Liver (tissue), 9 donors: ENCODE data around the gene ST6GALNAC4. TPM values are rescaled to one million over a fixed set of nuclear protein-coding genes. Genes with fewer than 3 reads are reported as not detected.
"Not testable (repeated sequence)": the region's sequence is repeated elsewhere in the genome, so short reads cannot be mapped to it uniquely, and the experiment has no call there.

ENCODE experiments used
- DNase-seq: peaks from one replicate; pipeline ENCODE4 v3.0.0-alpha.2; 2017; ENCODE audit warnings: low spot score
- H3K27ac ChIP-seq, 2 donors: one replicate each; pipeline ENCODE4 v1.7.0; 2013; ENCODE audit warnings: inconsistent platforms in 2 of 2, low read length in 2 of 2, control low read depth in 1 of 2, low read depth in 1 of 2, mild to moderate bottlenecking in 1 of 2
- H3K27me3 ChIP-seq, 4 donors: one replicate each; pipeline versions ENCODE4 v1.6.1 to v1.7.0; 2013; ENCODE audit warnings: low read length in 3 of 4, inconsistent platforms in 1 of 4, mild to moderate bottlenecking in 1 of 4, moderate library complexity in 1 of 4; ENCODE audit not compliant: control insufficient read depth in 4 of 4, insufficient read depth in 4 of 4
- H3K36me3 ChIP-seq, 4 donors: one replicate each; pipeline versions ENCODE4 v1.6.1 to v1.7.0; 2013; ENCODE audit warnings: low read length in 3 of 4, mild to moderate bottlenecking in 3 of 4, low read depth in 1 of 4, moderate library complexity in 1 of 4; ENCODE audit not compliant: control insufficient read depth in 4 of 4, insufficient read depth in 3 of 4
- H3K4me1 ChIP-seq, 4 donors: one replicate each; pipeline versions ENCODE4 v1.6.1 to v1.7.0; 2013; ENCODE audit warnings: low read length in 3 of 4, mild to moderate bottlenecking in 3 of 4, moderate library complexity in 1 of 4; ENCODE audit not compliant: control insufficient read depth in 4 of 4, insufficient read depth in 4 of 4
- H3K4me3 ChIP-seq, 3 donors: one replicate each; pipeline versions ENCODE4 v1.6.1 to v1.7.0; 2013; ENCODE audit warnings: low read length in 3 of 3, control low read depth in 1 of 3, low read depth in 1 of 3, mild to moderate bottlenecking in 1 of 3
- H3K9ac ChIP-seq, 2 donors: one replicate each; pipeline ENCODE4 v1.7.0; 2013; ENCODE audit warnings: low read length in 2 of 2, mild to moderate bottlenecking in 2 of 2, moderate library complexity in 2 of 2, control low read depth in 1 of 2, low read depth in 1 of 2
- H3K9me3 ChIP-seq, 4 donors: one replicate each; pipeline versions ENCODE4 v1.6.1 to v1.7.0; 2013; ENCODE audit warnings: low read length in 3 of 4; ENCODE audit not compliant: control insufficient read depth in 4 of 4
- EGR1 ChIP-seq, 2 donors: IDR thresholded peaks; 2 replicates each; pipeline ENCODE4 v1.6.1; 2016 to 2018; ENCODE audit warnings: antibody characterized with exemption in 2 of 2, low read depth in 2 of 2
- FOXA1 ChIP-seq: IDR thresholded peaks from 2 replicates; pipeline ENCODE4 v1.6.1; 2016; ENCODE audit warnings: antibody characterized with exemption
- FOXA2 ChIP-seq: IDR thresholded peaks from 2 replicates; pipeline ENCODE4 v1.6.1; 2016; ENCODE audit warnings: antibody characterized with exemption
- GABPA ChIP-seq, 2 donors: IDR thresholded peaks in 1 of 2; conservative IDR thresholded peaks in 1 of 2; 2 replicates each; pipeline ENCODE4 v1.6.1; 2016; ENCODE audit warnings: antibody characterized with exemption in 2 of 2, mild to moderate bottlenecking in 1 of 2, moderate library complexity in 1 of 2
- JUND ChIP-seq, 2 donors: IDR thresholded peaks; 2 replicates each; pipeline ENCODE4 v1.6.1; 2016; ENCODE audit warnings: antibody characterized with exemption in 2 of 2
- NR2F2 ChIP-seq: IDR thresholded peaks from 2 replicates; pipeline ENCODE4 v1.6.1; 2016; ENCODE audit warnings: antibody characterized with exemption
- RXRA ChIP-seq, 2 donors: IDR thresholded peaks; 2 replicates each; pipeline ENCODE4 v1.6.1; 2017 to 2018; ENCODE audit warnings: antibody characterized with exemption in 2 of 2, mild to moderate bottlenecking in 1 of 2
- TAF1 ChIP-seq: conservative IDR thresholded peaks from 2 replicates; pipeline ENCODE4 v1.6.1; 2016; ENCODE audit warnings: antibody characterized with exemption, mild to moderate bottlenecking
- YY1 ChIP-seq: IDR thresholded peaks from 2 replicates; pipeline ENCODE4 v1.6.1; 2016; ENCODE audit warnings: antibody characterized with exemption, mild to moderate bottlenecking
- WGBS: extraction: QIAGEN DNeasy Blood & Tissue Kit; methylation state at CpG from one replicate; pipeline ENCODE4 v1.1.7; 2013; 5-methylcytosine and 5-hydroxymethylcytosine counted together
- polyA plus RNA-seq, 2 donors: library from polyadenylated mRNA; stranded (reverse) in 1 of 2; unstranded in 1 of 2; fragments of 200-250 nt in 1 of 2; fragments of >200 nt in 1 of 2; fragmentation: Nextera tagmentation in 1 of 2; extraction: Ambion mirVana in 1 of 2; gene quantifications; one replicate each; pipeline versions ENCODE4 v1.2.1 to v1.2.3, GENCODE V29; 2013 to 2015
- total RNA-seq, 2 donors: library from RNA; depleted of rRNA; stranded (reverse); fragments of >200 nt; gene quantifications; one replicate each; pipeline ENCODE4 v1.2.3, GENCODE V29; 2014
- TF ChIP-seq, protein P1 (sequence below): IDR thresholded peaks from 2 replicates; pipeline ENCODE4 v1.6.1; 2016; ENCODE audit warnings: antibody characterized with exemption
- TF ChIP-seq, protein P2 (sequence below): IDR thresholded peaks from 2 replicates; pipeline ENCODE4 v1.6.1; 2016; ENCODE audit warnings: antibody characterized with exemption, mild to moderate bottlenecking
- TF ChIP-seq, protein P3 (sequence below): IDR thresholded peaks from 2 replicates; pipeline ENCODE4 v1.6.1; 2016; ENCODE audit warnings: antibody characterized with exemption
- TF ChIP-seq, protein P4 (sequence below): fragments of 150-350 bp; IDR thresholded peaks from 2 replicates; pipeline ENCODE4 v1.5.1; 2017; ENCODE audit warnings: improper control_type of control experiment, low read depth, low read length; ENCODE audit not compliant: missing input control
- donor health status: healthy.
- donor health status: healthy.
- donor health status: healthy.
- donor health status: healthy.
- donor health status: healthy.

The ST6GALNAC4 gene
- total and polyA plus RNA-seq, 4 donors, result 2.5 to 83.7 (median 7.5) TPM

DNA sequence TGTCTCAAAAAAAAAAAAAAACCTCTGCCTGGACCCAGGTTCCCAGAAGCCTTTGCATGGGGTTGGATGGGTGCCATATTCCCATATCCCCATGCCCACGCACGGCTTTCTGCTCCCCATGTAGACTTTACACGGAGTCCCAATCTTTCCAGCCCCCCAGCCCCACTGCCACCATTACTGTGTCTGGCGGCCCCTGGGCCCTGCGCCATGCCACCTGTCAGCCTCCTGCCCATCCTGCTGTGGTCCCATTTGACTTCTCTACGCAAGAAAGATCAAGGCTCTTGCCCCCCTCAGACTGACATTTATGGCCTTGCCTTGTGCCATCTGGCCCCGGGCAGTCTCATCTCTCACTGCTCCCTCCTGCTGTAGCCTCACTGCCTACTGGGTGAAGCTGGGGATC, 32.9 kb downstream of the ST6GALNAC4 start:
- peaks cover 7 to 21% (median 13%) of the 10 kb centered on the region in 4 donors for H3K36me3 ChIP-seq
- WGBS, result 86% methylated on average over 7 of the region's 7 CpGs
- TF ChIP-seq, protein P1, sequence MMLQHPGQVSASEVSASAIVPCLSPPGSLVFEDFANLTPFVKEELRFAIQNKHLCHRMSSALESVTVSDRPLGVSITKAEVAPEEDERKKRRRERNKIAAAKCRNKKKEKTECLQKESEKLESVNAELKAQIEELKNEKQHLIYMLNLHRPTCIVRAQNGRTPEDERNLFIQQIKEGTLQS, result no peak
- TF ChIP-seq EGR1 (IDR thresholded peaks at IDR 0.05; ENCODE audit: low read depth in 2 of 2) (no peak), YY1 (no peak), RXRA (IDR thresholded peaks at IDR 0.05) (no peak), JUND (IDR thresholded peaks at IDR 0.05) (no peak), FOXA1 (no peak), NR2F2 (no peak), GABPA (IDR thresholded peaks at IDR 0.05 in 1 of 2, conservative IDR thresholded peaks at IDR 0.05 in 1 of 2) (no peak), FOXA2 (no peak), TAF1 (no peak)
- TF ChIP-seq, protein P2, sequence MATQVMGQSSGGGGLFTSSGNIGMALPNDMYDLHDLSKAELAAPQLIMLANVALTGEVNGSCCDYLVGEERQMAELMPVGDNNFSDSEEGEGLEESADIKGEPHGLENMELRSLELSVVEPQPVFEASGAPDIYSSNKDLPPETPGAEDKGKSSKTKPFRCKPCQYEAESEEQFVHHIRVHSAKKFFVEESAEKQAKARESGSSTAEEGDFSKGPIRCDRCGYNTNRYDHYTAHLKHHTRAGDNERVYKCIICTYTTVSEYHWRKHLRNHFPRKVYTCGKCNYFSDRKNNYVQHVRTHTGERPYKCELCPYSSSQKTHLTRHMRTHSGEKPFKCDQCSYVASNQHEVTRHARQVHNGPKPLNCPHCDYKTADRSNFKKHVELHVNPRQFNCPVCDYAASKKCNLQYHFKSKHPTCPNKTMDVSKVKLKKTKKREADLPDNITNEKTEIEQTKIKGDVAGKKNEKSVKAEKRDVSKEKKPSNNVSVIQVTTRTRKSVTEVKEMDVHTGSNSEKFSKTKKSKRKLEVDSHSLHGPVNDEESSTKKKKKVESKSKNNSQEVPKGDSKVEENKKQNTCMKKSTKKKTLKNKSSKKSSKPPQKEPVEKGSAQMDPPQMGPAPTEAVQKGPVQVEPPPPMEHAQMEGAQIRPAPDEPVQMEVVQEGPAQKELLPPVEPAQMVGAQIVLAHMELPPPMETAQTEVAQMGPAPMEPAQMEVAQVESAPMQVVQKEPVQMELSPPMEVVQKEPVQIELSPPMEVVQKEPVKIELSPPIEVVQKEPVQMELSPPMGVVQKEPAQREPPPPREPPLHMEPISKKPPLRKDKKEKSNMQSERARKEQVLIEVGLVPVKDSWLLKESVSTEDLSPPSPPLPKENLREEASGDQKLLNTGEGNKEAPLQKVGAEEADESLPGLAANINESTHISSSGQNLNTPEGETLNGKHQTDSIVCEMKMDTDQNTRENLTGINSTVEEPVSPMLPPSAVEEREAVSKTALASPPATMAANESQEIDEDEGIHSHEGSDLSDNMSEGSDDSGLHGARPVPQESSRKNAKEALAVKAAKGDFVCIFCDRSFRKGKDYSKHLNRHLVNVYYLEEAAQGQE, result no peak
- TF ChIP-seq, protein P3, sequence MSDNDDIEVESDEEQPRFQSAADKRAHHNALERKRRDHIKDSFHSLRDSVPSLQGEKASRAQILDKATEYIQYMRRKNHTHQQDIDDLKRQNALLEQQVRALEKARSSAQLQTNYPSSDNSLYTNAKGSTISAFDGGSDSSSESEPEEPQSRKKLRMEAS, result no peak
- H3K9ac ChIP-seq, result no peak overlapping the region
- H3K4me1 ChIP-seq, result no peaks in the 10 kb centered on the region
- no peaks in the 10 kb centered on the region for H3K27me3 ChIP-seq
- H3K9me3 ChIP-seq, result no peaks in the 10 kb centered on the region
- no peak for DNase-seq
- no peak overlapping the region for H3K4me3 ChIP-seq
- no peak overlapping the region for H3K27ac ChIP-seq

DNA sequence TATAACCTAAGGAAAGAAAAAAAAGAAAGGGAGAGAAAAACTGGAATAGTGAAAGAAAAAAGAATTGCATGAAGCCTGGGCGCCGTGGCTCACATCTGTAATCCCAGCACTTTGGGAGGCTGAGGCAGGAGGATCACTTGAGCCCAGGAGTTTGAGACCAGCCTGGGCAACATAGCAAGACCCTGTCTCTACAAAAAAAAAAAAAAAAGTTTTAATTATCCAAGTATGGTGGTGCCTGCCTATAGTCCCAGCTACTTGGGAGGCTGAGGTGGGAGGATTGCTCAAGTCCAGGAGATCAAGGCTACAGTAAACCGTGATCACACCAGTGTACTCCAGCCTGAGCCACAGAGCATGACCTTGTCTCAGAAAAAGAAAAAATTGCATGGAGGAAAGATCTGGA, 35.1 kb downstream of the ST6GALNAC4 start:
- not testable (repeated sequence) for H3K27me3 ChIP-seq, DNase-seq, H3K9me3 ChIP-seq, H3K36me3 ChIP-seq, H3K4me3 ChIP-seq, H3K9ac ChIP-seq, H3K27ac ChIP-seq
- WGBS, result 82% methylated on average over 3 of the region's 3 CpGs
- H3K4me1 ChIP-seq, result peaks cover 3 to 14% (median 11%) of the 10 kb centered on the region in 4 donors

DNA sequence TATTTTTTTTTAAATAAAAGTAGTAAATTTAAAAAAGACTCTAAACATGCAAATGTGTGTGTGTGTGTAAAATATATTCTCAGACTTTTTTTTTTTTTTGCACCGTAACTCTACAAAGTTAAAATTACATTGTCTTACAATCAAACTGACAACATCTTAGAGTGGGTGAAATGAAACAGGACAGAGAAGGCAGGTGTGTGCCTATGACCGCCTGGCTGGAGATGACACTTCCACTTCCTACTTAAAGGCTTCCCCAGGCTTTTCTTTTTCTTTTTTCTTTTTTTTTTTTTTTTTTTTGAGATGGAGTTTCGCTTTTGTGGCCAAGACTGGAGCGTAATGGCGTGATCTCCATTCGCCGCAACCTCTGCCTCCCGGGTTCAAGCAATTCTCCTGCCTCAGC, 36.7 kb downstream of the ST6GALNAC4 start:
- peaks cover 7 to 26% (median 16%) of the 10 kb centered on the region in 4 donors for H3K4me1 ChIP-seq
- DNase-seq, result no peak
- H3K27me3 ChIP-seq, result no peaks in the 10 kb centered on the region
- H3K4me3 ChIP-seq, result no peak overlapping the region
- TF ChIP-seq FOXA2 (no peak), RXRA (IDR thresholded peaks at IDR 0.05) (no peak), GABPA (IDR thresholded peaks at IDR 0.05 in 1 of 2, conservative IDR thresholded peaks at IDR 0.05 in 1 of 2) (no peak)
- TF ChIP-seq, protein P3, result no peak
- TF ChIP-seq, protein P4, sequence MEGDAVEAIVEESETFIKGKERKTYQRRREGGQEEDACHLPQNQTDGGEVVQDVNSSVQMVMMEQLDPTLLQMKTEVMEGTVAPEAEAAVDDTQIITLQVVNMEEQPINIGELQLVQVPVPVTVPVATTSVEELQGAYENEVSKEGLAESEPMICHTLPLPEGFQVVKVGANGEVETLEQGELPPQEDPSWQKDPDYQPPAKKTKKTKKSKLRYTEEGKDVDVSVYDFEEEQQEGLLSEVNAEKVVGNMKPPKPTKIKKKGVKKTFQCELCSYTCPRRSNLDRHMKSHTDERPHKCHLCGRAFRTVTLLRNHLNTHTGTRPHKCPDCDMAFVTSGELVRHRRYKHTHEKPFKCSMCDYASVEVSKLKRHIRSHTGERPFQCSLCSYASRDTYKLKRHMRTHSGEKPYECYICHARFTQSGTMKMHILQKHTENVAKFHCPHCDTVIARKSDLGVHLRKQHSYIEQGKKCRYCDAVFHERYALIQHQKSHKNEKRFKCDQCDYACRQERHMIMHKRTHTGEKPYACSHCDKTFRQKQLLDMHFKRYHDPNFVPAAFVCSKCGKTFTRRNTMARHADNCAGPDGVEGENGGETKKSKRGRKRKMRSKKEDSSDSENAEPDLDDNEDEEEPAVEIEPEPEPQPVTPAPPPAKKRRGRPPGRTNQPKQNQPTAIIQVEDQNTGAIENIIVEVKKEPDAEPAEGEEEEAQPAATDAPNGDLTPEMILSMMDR, result no peak
- no peaks in the 10 kb centered on the region for H3K9me3 ChIP-seq
- H3K9ac ChIP-seq, result no peak overlapping the region
- H3K27ac ChIP-seq, result no peak overlapping the region
- H3K36me3 ChIP-seq, result peaks cover 0 to under 1% (median 0%) of the 10 kb centered on the region in 4 donors
- WGBS, result 79% methylated on average over 8 of the region's 8 CpGs
